HepG2 (cell line): Measurements from ENCODE around the gene GPRIN1. TPM values are rescaled to one million over a fixed set of nuclear protein-coding genes. Genes with fewer than 3 reads are reported as not detected.

Source experiments
- ATAC-seq: fragments of 200-7000 bp; cut with Tn5 transposase; 3 replicates; pipeline ENCODE4 v1.9.1; 2020; ENCODE audit warnings: mild to moderate bottlenecking, moderate library complexity
- BruUV-seq: library from RNA; stranded (reverse); fragments of 400-500 nt; replicated peaks from 2 replicates; lab custom pipeline; 2021; lab: Mats Ljungman, UMichigan
- CTCF ChIA-PET: fragments of 300-600 bp; formaldehyde crosslinking; extraction: SDS; loops from one replicate; lab custom pipeline; 2021; ENCODE audit warnings: low total read pairs, inconsistent platforms, low intra/inter-chr PET ratio; lab: Yijun Ruan, JAX
- POLR2A ChIA-PET: fragments of 350-600 bp; sonication (Branson Sonifier 250); formaldehyde crosslinking; loops from one replicate; lab custom pipeline; 2020; ENCODE audit warnings: antibody characterized with exemption, inconsistent platforms; lab: Yijun Ruan, JAX
- DNase-seq: peaks from one replicate; pipeline ENCODE4 v3.0.0-alpha.2; 2015; ENCODE audit warnings: low spot score
- FAIRE-seq: peaks from 3 replicates; lab custom pipeline; 2011; peaks lifted over from hg19 to GRCh38; lab: Jason Lieb, UNC
- H2AFZ ChIP-seq: one replicate; pipeline ENCODE4 v1.6.1; 2011; ENCODE audit warnings: low read length, inconsistent platforms
- H3K27ac ChIP-seq: fragments of 300-600 bp; 3 replicates; pipeline ENCODE4 v1.8.0; 2011; ENCODE audit warnings: mixed run types, mild to moderate bottlenecking, mixed read lengths, low read length, inconsistent platforms; ENCODE audit not compliant: insufficient read depth; ENCODE audit errors: extremely low read length
- H3K27me3 ChIP-seq, 2 experiments: fragments of 200-600 bp in 1 of 2; 2 replicates in 1 of 2; 3 replicates in 1 of 2; pipeline versions ENCODE4 v1.6.0 to v1.8.0; 2011; ENCODE audit warnings: low read length in 2 of 2, mild to moderate bottlenecking in 2 of 2, moderate library complexity in 2 of 2, inconsistent platforms in 1 of 2; ENCODE audit not compliant: insufficient read depth in 2 of 2, control insufficient read depth in 1 of 2
- H3K36me3 ChIP-seq, 2 experiments: fragments of 200-600 bp in 1 of 2; replicated peaks in 1 of 2; 2 replicates in 1 of 2; 3 replicates in 1 of 2; pipeline versions ENCODE4 v1.5.1 to v1.8.0; 2011; ENCODE audit warnings: low read length in 2 of 2, inconsistent platforms in 1 of 2; ENCODE audit not compliant: insufficient read depth in 2 of 2, control insufficient read depth in 1 of 2
- H3K4me1 ChIP-seq: 2 replicates; pipeline ENCODE4 v1.5.1; 2012; ENCODE audit warnings: low read length, inconsistent platforms; ENCODE audit not compliant: insufficient read depth
- H3K4me2 ChIP-seq: 2 replicates; pipeline ENCODE4 v1.6.0; 2011; ENCODE audit warnings: low read depth, low read length, inconsistent platforms
- H3K4me3 ChIP-seq, 3 experiments: fragments of 200-600 bp in 1 of 3; sonication (generic), shearing (Covaris generic) in 1 of 3; replicated peaks in 1 of 3; 2 replicates each; pipeline ENCODE4 v1.5.1; 2011 to 2016; ENCODE audit warnings: low read length in 3 of 3, inconsistent platforms in 2 of 3, low read depth in 2 of 3, mild to moderate bottlenecking in 2 of 3, control low read depth in 1 of 3, mixed read lengths in 1 of 3; ENCODE audit not compliant: insufficient read depth in 1 of 3
- H3K79me2 ChIP-seq: one replicate; pipeline ENCODE4 v1.6.1; 2011; ENCODE audit warnings: low read length, inconsistent platforms; ENCODE audit not compliant: insufficient read depth
- H3K9ac ChIP-seq: 2 replicates; pipeline ENCODE4 v1.6.0; 2011; ENCODE audit warnings: mild to moderate bottlenecking, low read depth, low read length, inconsistent platforms; ENCODE audit not compliant: insufficient read depth
- H3K9me3 ChIP-seq: 2 replicates; pipeline ENCODE4 v1.5.1; 2012; ENCODE audit warnings: mild to moderate bottlenecking, low read length
- H4K20me1 ChIP-seq: 2 replicates; pipeline ENCODE4 v1.6.0; 2011; ENCODE audit warnings: inconsistent platforms, mild to moderate bottlenecking, low read length, moderate library complexity; ENCODE audit not compliant: insufficient read depth
- ADNP ChIP-seq: sonication (generic); formaldehyde crosslinking; IDR thresholded peaks from 2 replicates; pipeline ENCODE4 v1.4.0; 2020; ENCODE audit warnings: missing genetic modification reagents
- HCFC1 ChIP-seq: fragments of 150-350 bp; IDR thresholded peaks from 2 replicates; pipeline ENCODE4 v1.6.1; 2014; ENCODE audit warnings: low read depth, low read length
- MIER2 ChIP-seq: IDR thresholded peaks from 2 replicates; pipeline ENCODE4 v1.6.1; 2016; ENCODE audit warnings: missing biosample characterization, missing genetic modification reagents
- POLR2AphosphoS2 ChIP-seq: IDR thresholded peaks from 2 replicates; pipeline ENCODE4 v1.6.1; 2011; ENCODE audit warnings: low read depth, low read length, improper control_type of control experiment
- SNAI1 ChIP-seq: sonication (generic); formaldehyde crosslinking; IDR thresholded peaks from 2 replicates; pipeline ENCODE4 v1.5.0; 2020; ENCODE audit warnings: mild to moderate bottlenecking, missing genetic modification reagents, borderline replicate concordance
- ZNF34 ChIP-seq: sonication (generic); formaldehyde crosslinking; IDR thresholded peaks from 2 replicates; pipeline ENCODE4 v1.4.0; 2020; ENCODE audit warnings: mild to moderate bottlenecking, missing genetic modification reagents, borderline replicate concordance
- ZNF496 ChIP-seq: sonication (generic); formaldehyde crosslinking; IDR thresholded peaks from 2 replicates; pipeline ENCODE4 v1.8.1; 2023; ENCODE audit warnings: mild to moderate bottlenecking, moderate library complexity, missing genetic modification reagents; ENCODE audit not compliant: insufficient replicate concordance
- ZSCAN29 ChIP-seq: sonication (generic); formaldehyde crosslinking; conservative IDR thresholded peaks from 2 replicates; pipeline ENCODE4 v1.4.0; 2020; ENCODE audit warnings: mild to moderate bottlenecking, missing genetic modification reagents
- WGBS: methylation state at CpG from one replicate; pipeline ENCODE4 v1.1.6; 2017; ENCODE audit warnings: low lambda C conversion rate; 5-methylcytosine and 5-hydroxymethylcytosine counted together
- in situ Hi-C: cut with HindIII; loops from 2 replicates; pipeline ENCODE4 v1.10.0; 2017; ENCODE audit warnings: low pct_unique_long_range_greater_than_20kb; ENCODE audit not compliant: extremely low pct_ligation_motif_present
- intact Hi-C: fragments of 100-400 bp; cut with micrococcal nuclease; formaldehyde crosslinking; loops from one replicate; pipeline ENCODE4 v1.10.0; 2022; ENCODE audit not compliant: unreplicated experiment
- polyA plus RNA-seq, 8 experiments: library from polyadenylated mRNA; depleted of rRNA in 3 of 8; stranded (reverse) in 7 of 8; unstranded in 1 of 8; fragments of >200 nt; fragmentation: Illumina TruSeq in 4 of 8; extraction: Trizol in 4 of 8; gene quantifications; 2 replicates each; pipeline versions ENCODE4 v1.2.1 to v1.2.3, GENCODE V29; 2011 to 2016; ENCODE audit warnings: low read depth in 4 of 8, missing spikeins in 1 of 8, mixed read lengths in 1 of 8; ENCODE audit not compliant: insufficient read depth in 1 of 8
- total RNA-seq, 5 experiments: library from RNA; depleted of rRNA; stranded (reverse); fragments of >200 nt; fragmentation: Illumina TruSeq; extraction: Trizol; gene quantifications; 2 replicates each; pipeline ENCODE4 v1.2.3, GENCODE V29; 2016; ENCODE audit warnings: low read depth in 1 of 5
- TF ChIP-seq, protein P1 (sequence below): sonication (generic); formaldehyde crosslinking; IDR thresholded peaks from 2 replicates; pipeline ENCODE4 v1.5.0; 2020; ENCODE audit warnings: mild to moderate bottlenecking, missing genetic modification reagents, borderline replicate concordance

The GPRIN1 gene
- total and polyA plus RNA-seq, 2 of the 13 experiments (the other 11 are each of a cell fraction or from before 2014, with no cell fraction given), result 0.32 to 2.0 TPM

DNA sequence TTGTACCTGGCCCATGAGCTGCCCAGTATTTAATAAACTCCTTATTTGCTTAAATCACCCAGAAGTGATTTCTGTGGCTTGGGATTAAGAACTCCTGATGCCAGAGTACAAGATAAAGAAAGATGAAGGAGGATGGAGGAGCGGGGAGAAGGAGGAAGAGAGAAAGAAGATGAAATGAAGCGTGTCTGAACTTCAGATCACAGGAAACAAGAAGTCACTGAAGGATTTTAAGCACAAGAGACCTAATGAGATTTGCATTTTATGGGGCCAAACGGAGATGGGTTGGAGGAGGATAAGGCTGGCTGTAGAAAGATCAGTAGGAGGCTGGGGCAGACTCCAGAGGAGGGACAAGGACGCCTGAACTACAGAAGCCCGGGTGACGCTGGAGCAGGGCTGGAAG is 23.6 kb upstream of the GPRIN1 start (continued):
- TF ChIP-seq, protein P1, sequence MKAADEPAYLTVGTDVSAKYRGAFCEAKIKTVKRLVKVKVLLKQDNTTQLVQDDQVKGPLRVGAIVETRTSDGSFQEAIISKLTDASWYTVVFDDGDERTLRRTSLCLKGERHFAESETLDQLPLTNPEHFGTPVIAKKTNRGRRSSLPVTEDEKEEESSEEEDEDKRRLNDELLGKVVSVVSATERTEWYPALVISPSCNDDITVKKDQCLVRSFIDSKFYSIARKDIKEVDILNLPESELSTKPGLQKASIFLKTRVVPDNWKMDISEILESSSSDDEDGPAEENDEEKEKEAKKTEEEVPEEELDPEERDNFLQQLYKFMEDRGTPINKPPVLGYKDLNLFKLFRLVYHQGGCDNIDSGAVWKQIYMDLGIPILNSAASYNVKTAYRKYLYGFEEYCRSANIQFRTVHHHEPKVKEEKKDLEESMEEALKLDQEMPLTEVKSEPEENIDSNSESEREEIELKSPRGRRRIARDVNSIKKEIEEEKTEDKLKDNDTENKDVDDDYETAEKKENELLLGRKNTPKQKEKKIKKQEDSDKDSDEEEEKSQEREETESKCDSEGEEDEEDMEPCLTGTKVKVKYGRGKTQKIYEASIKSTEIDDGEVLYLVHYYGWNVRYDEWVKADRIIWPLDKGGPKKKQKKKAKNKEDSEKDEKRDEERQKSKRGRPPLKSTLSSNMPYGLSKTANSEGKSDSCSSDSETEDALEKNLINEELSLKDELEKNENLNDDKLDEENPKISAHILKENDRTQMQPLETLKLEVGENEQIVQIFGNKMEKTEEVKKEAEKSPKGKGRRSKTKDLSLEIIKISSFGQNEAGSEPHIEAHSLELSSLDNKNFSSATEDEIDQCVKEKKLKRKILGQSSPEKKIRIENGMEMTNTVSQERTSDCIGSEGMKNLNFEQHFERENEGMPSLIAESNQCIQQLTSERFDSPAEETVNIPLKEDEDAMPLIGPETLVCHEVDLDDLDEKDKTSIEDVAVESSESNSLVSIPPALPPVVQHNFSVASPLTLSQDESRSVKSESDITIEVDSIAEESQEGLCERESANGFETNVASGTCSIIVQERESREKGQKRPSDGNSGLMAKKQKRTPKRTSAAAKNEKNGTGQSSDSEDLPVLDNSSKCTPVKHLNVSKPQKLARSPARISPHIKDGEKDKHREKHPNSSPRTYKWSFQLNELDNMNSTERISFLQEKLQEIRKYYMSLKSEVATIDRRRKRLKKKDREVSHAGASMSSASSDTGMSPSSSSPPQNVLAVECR (CRISPR knock-in tag), result no peak
- no peak for TF ChIP-seq HCFC1

DNA sequence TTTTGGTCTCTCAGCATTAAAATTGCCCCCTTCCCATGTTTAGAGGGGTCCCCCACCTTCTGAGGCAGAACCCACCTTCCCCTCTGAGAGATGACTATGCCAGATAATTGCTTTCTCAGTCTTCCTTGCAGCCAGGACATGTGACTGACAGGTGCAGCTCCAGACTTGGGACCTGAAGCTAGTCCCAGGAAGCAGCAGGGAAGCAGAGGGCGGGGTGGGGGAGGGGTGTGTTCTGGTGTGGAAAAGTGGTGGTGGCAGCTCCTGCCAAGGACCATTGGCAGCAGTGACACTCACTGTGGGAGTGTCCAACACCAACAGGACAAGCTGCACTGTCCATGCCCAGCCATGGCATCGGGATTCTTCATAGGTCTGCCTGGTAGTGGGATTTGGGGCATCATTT is 22.8 kb upstream of the GPRIN1 start:
- H3K9me3 ChIP-seq, result no peaks in the 10 kb centered on the region
- in situ Hi-C loops, result no loop called here
- no peak overlapping the region for H3K9ac ChIP-seq
- H3K36me3 ChIP-seq, result no peaks in the 10 kb centered on the region
- H3K4me3 ChIP-seq, result no peak overlapping the region
- FAIRE-seq, result no peak
- WGBS, result 7% methylated on average over 2 of the region's 2 CpGs
- ATAC-seq, result no peak
- ChIA-PET POLR2A (interaction anchor here (1.8 kb wide), 1 partner anchor 14 kb away, joined by 5 read pairs; the partner anchor contains the start of gene TSPAN17), CTCF (no interaction called here)
- BruUV-seq, result no TSS peak
- no peak overlapping the region for H2AFZ ChIP-seq
- no peaks in the 10 kb centered on the region for H4K20me1 ChIP-seq
- H3K4me1 ChIP-seq, result peaks cover 26% of the 10 kb centered on the region
- H3K27me3 ChIP-seq, result peaks cover 10 to 75% of the 10 kb centered on the region in 2 experiments
- TF ChIP-seq POLR2AphosphoS2 (no peak), ADNP (CRISPR knock-in tag) (no peak), SNAI1 (CRISPR knock-in tag) (no peak), ZSCAN29 (CRISPR knock-in tag) (no peak), MIER2 (CRISPR knock-in tag) (no peak), ZNF34 (CRISPR knock-in tag) (no peak), ZNF496 (CRISPR knock-in tag) (no peak)
- no peak for DNase-seq
- no peaks in the 10 kb centered on the region for H3K79me2 ChIP-seq
- H3K4me2 ChIP-seq, result no peak overlapping the region
- H3K27ac ChIP-seq, result no peak overlapping the region
- intact Hi-C loops, result no loop called here
